HG03064 (cell line): ENCODE data around the gene TLR6.
"Not testable (repeated sequence)": the region's sequence is repeated elsewhere in the genome, so short reads cannot be mapped to it uniquely, and the experiment has no call there.

Experiments used
- ATAC-seq: cut with Tn5 transposase; IDR thresholded peaks from one replicate; pipeline ENCODE4 v1.9.1; 2021; ENCODE audit warnings: low read depth; ENCODE audit not compliant: unreplicated experiment

Gene TLR6

DNA sequence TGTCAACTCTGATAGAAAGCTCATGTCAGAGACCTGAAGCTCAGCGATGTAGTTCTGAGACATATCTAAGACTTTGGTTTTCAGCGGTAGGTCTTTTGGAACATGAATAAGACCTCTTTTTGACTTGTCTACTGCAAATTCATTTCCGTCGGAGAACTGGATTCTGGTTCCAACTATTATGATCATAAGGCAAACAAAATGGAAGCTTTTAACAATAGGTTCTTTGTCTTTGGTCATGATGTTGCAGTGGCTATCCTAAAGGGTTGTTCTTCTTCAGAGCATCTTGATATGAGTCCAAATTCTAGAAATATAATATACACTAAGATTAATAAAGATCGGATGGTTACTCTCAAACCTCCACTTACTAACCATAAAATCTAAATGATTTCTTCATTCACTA, 27.4 kb downstream of the TLR6 start:
- ATAC-seq = no peak

DNA sequence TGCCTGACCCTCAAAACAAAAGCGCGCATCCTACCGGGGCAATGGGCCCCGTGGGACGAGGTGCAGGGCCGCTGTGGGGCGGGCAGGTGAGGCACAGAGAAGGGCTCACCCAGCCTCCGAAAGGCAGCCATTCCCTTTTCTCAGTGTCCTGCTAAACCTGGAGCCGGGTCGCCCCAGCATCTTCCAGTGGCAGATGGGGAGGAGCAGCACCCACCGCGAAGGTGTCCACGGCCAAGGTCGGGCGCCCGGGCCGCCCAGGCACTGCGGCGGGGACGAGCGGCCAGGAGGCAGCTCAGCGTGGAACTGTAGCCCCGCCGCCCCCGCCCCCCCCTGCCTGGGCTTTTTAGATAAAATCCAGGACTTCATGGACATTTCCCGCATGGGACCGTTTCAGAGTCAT, 32.9 kb downstream of the TLR6 start:
- no peak for ATAC-seq

DNA sequence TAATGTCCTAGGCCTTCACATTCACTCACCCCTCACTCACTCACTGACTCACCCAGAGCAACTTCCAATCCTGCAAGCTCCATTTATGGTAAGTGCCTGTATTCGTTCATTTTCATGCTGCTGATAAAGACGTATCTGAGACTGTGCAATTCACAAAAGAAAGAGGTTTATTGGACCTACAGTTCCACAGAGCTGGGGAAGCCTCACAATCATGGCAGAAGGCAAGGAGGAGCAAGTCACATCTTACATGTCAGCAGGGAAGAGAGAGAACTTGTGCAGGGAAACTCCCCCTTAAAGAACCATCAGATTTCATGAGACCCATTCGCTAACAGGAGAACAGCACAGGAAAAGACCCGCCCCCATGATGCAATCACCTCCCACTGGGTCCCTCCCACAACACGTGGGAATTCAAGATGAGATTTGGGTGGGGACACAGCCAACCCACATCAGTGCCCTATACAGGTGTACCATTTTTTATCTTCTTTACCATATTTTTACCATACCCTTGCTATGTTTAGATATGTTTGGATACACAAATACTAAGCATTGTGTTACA, 33.8 kb downstream of the TLR6 start:
- no peak for ATAC-seq

- ATAC-seq = no peak
Measured at GRCh38 chr4:38821739-38822138, 34.9 kb downstream of the TLR6 start.

DNA sequence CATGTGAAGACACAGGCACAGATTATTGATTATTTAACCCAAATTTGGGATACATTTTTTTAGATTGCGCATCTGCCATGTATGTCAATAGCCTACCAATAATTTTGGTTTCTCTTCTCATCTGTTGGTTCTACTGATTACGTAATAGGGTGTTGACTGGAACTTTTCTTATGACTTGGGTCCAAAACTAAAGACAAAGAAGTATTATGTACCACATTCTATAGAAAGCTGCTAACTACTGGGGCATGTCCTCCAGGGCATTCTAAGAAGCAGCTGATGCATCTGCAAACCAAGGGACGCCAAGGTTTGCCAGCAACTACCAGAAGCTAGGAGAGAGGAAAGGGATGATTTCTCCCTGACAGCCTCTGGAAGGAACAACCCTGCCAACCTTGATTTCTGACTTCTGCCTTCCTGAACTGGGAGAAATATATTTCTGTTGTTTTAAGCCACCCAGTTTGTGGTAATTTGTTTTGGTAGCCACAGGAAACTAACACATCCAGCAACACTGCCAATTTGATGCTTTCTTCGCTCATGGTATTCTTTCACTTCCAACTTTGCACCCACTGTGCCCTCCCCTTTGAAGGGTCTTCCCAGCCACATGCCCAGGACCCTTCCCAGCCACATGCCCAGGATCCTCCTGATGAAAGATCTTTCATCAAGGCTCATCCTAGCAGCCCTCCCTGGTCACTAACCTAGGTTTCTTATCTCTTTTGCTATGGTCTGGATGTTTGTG, 36.1 kb downstream of the TLR6 start:
- ATAC-seq = peak; percentile 42

GRCh38 chr4:38819569-38819968, 37.0 kb downstream of the TLR6 start:
- no peak for ATAC-seq

GRCh38 chr4:38818441-38818976, 38.1 kb downstream of the TLR6 start:
- peak; percentile 49 for ATAC-seq

GRCh38 chr4:38815885-38816782, 40.5 kb downstream of the TLR6 start:
- no peak for ATAC-seq

DNA sequence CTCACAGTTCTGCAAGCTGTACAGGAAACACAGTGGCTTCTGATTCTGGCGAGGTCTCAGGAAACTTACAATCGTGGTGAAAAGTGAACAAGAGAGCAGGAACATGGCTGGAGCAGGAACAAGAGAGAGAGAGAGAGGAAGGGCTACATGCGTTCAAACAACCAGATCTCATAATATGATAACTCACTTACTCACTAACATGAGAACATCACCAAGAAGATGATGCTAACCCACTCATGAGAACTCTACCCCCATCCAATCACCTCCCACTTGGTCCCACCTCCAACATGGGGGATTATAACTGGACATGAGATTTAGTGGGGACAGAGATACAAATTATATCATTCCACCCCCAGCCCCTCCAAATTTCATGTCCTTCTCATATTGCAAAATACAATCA, 42.2 kb downstream of the TLR6 start:
- no peak for ATAC-seq

DNA sequence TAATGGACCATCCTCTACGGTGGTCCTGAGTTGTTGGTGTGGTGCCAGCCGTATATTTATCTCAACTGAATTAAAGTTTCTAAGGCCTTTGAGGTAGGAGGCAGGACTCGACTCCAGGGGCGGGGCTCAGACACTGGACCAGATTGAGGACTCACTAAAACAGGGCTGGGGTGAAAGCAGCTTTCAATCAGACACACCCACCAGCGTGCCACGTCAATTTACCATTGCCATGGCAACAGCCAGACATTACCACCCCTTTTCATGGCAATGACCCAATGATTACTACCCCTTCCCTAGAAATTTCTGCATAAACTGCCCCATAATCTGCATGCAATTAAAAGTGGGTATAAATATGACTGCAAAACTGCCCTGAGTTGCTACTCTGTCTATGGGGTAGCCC, 45.3 kb downstream of the TLR6 start:
- no peak for ATAC-seq

GRCh38 chr4:38807462-38807861, 49.2 kb downstream of the TLR6 start:
- ATAC-seq = not testable (repeated sequence)

DNA sequence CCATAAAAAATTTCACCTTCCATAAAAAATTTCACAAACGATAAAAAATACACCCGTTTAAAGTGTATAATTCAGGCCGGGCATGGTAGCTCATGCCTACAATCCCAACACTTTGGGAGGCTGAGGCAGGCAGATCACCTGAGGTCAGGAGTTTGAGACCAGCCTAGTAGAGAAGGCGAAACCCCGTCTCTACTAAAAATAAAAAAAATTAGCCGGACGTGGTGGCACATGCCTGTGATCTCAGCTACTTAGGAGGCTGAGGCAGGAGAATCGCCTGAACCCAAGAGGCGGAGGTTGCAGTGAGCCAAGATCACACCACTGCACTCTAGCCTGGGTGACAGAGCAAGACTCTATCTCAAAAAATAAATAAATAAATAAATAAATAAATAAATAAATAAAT, 50.4 kb downstream of the TLR6 start:
- not testable (repeated sequence) for ATAC-seq

- ATAC-seq = peak; percentile 60
Measured at GRCh38 chr4:38805530-38806145, 51.0 kb downstream of the TLR6 start.

GRCh38 chr4:38804654-38805295, 51.8 kb downstream of the TLR6 start, which contains the start of gene TLR1:
TLR1 (minus strand) TSS chr4:38804791; CDS start chr4:38798831, 5,960 bp downstream.
- peak; percentile 9 for ATAC-seq

DNA sequence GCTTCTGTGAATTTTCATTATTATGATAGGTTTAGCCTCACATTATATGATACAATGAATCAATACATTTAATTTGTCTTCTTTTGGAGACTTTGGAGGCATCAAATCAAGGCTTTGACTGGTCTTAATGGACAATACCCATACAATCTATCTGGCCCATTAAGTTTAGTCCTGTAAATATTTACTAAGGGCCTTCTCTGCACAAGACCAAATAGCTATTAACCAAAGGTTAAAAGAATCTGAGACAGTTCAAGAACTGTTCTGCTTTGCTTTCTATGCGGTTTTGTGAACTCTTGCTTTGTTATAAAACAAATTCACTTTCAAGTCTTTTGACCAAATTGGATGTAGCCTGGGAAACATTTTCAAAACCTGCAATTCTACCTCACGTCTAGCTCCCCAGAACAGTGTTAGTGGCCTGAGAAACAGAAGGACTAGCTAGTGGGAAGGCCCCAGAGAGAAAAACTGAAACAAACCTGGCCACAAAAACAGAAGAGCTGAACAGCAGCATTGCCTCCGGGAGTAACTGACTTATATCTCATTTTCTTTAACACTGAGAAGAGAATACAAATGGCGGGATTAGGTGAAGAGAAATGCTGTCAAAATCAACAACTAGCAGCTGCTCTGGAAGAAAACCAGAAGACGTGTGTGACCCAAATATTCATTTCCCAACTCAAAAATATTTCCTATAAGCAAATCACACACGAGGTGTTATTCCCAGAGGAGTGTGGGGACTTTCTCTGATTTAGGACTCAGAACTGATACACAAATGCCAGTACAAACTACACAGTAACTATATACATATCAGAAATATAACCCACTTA, 52.6 kb downstream of the TLR6 start:
- peak; percentile 59 for ATAC-seq

GRCh38 chr4:38802561-38803355, 53.9 kb downstream of the TLR6 start:
- ATAC-seq = no peak

DNA sequence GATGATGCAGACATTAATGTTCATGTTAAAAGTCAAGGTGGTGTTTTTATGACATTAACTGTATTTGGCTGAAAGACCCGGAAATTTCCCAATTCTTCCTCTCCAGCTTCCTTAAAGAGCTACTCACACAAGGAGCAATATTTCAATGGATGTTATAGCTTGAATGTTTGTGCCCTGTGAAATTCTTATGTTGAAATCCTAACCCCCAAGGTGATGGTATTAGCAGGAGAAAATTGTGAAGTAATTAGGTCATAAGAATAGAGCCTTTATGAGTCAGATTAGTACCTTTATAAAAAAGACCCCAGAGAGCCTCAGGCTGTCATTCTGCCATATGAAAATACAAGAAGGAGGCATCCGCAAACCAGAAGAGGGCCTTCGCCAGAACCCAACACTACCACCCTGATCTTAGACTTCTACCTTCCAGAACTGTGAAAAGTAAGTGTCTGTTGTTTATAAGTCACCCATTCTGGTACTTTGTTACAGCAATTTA, 55.6 kb downstream of the TLR6 start:
- ATAC-seq = no peak

DNA sequence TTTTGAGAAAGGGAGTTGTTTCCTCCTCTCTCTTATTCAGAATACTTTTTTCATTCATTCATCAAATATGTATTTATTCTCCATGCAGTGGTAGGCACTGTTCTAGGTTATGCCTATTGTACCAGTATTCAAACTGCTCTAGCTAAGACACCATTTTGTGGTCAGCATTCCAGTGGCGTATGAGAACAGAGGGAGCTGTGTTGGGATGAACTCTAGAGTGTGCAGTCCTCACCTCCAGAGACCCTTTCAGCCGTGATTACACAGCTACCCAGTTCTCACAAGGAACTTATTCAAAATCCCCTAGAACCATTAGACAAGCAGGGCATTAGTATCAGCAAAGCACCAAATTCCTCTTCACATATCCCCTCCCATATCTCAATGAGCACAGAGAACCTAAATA, 56.3 kb downstream of the TLR6 start:
- no peak for ATAC-seq
